ENCODE measurements around the gene MRGPRX4.

- TF ChIP-seq CTCF (conservative IDR thresholded peaks at IDR 0.05 in 1 of 2, IDR thresholded peaks at IDR 0.05 in 1 of 2; ENCODE audit: extremely low read depth in 1 of 2, insufficient read depth in 1 of 2, low read depth in 1 of 2, low read length in 2 of 2) (peak; percentile 34 to 37), EZH2 (IDR thresholded peaks at IDR 0.05; ENCODE audit: borderline replicate concordance, low read length) (no peak)
Observed at GRCh38 chr11:18203723-18204122, 31.1 kb downstream of the MRGPRX4 start.

Measured in mammary epithelial cell (primary cell).